Gastroesophageal sphincter (tissue), 4 donors: ENCODE measurements around the gene DIP2C. TPM values are rescaled to one million over a fixed set of nuclear protein-coding genes. Genes with fewer than 3 reads are reported as not detected.

ENCODE experiments used
- ATAC-seq: fragments of 150-250 bp; one replicate; pipeline ENCODE4 v1.9.1; 2016; ENCODE audit warnings: mild to moderate bottlenecking, moderate library complexity
- H3K27ac ChIP-seq, 4 donors: fragments of 200-600 bp; sonication (generic) in 3 of 4; 1 replicate in 3 of 4; 2 replicates in 1 of 4; pipeline ENCODE4 v1.5.1; 2016 to 2019
- H3K27me3 ChIP-seq: fragments of 200-600 bp; sonication (generic); one replicate; pipeline ENCODE4 v1.5.1; 2019
- H3K36me3 ChIP-seq, 2 donors: fragments of 200-600 bp; sonication (generic); one replicate each; pipeline ENCODE4 v1.5.1; 2019; ENCODE audit warnings: control low read depth in 1 of 2
- H3K4me1 ChIP-seq, 3 donors: fragments of 200-600 bp; sonication (generic); 1 replicate in 2 of 3; 2 replicates in 1 of 3; pipeline ENCODE4 v1.5.1; 2016 to 2019; ENCODE audit warnings: control low read depth in 2 of 3
- H3K4me3 ChIP-seq, 2 donors: fragments of 200-600 bp; sonication (generic); one replicate each; pipeline ENCODE4 v1.5.1; 2019; ENCODE audit warnings: mild to moderate bottlenecking in 1 of 2, moderate library complexity in 1 of 2
- H3K9me3 ChIP-seq, 3 donors: fragments of 200-600 bp; sonication (generic); one replicate each; pipeline ENCODE4 v1.5.1; 2017 to 2019; ENCODE audit warnings: control low read depth in 2 of 3
- EP300 ChIP-seq: sonication (generic); formaldehyde crosslinking; IDR thresholded peaks from one replicate; pipeline ENCODE4 v1.6.1; 2017; ENCODE audit warnings: antibody characterized with exemption, mild to moderate bottlenecking
- POLR2A ChIP-seq, 2 donors: fragments of 450-650 bp; IDR thresholded peaks; one replicate each; pipeline ENCODE4 v1.6.1; 2017; ENCODE audit warnings: antibody characterized with exemption in 2 of 2, mild to moderate bottlenecking in 2 of 2, moderate library complexity in 1 of 2
- POLR2AphosphoS5 ChIP-seq: sonication (generic); formaldehyde crosslinking; IDR thresholded peaks from one replicate; pipeline ENCODE4 v1.6.1; 2017; ENCODE audit warnings: antibody characterized with exemption
- WGBS, 2 donors: methylation state at CpG; one replicate each; pipeline ENCODE4 v1.1.5; 2018; ENCODE audit warnings: low coverage in 1 of 2; 5-methylcytosine and 5-hydroxymethylcytosine counted together
- total RNA-seq, 4 donors: library from RNA; depleted of rRNA; stranded (reverse); fragments of >200 nt; gene quantifications; one replicate each; pipeline ENCODE4 v1.1.0, GENCODE V29; 2016
- TF ChIP-seq, protein P1 (sequence below), 4 experiments: fragments of 200-600 bp in 2 of 4; fragments of 450-650 bp in 2 of 4; sonication (generic) in 1 of 4; IDR thresholded peaks; one replicate each; pipeline ENCODE4 v1.5.1; 2017 to 2019; ENCODE audit warnings: antibody characterized with exemption in 4 of 4, mild to moderate bottlenecking in 2 of 4, moderate library complexity in 2 of 4

The DIP2C gene
- total RNA-seq, 4 donors from 2014 or later = 40.8 to 73.8 (median 47.7) TPM

DNA sequence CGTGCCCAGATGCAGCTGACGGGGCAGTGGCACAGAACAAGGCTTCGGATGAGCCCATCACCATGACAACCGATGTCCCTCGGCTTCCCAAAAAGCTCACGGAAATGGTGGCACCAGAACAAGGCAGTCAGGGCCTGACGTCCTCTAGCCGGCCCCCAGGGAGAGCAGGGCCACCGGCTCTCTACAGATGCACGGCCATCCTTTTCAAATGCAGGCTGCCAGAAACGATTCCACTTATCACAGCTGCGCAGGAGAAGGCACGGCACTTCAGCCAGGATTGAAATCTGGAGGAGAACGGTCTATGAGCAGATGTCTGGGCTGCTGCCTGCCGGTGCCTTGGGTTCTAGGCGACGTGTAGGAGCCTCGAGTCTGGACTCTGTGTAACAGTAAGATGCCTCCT is 330.4 kb downstream of the DIP2C start:
- no peak for TF ChIP-seq POLR2AphosphoS5
- no peak for TF ChIP-seq POLR2A (IDR thresholded peaks at IDR 0.05)
- TF ChIP-seq, protein P1, sequence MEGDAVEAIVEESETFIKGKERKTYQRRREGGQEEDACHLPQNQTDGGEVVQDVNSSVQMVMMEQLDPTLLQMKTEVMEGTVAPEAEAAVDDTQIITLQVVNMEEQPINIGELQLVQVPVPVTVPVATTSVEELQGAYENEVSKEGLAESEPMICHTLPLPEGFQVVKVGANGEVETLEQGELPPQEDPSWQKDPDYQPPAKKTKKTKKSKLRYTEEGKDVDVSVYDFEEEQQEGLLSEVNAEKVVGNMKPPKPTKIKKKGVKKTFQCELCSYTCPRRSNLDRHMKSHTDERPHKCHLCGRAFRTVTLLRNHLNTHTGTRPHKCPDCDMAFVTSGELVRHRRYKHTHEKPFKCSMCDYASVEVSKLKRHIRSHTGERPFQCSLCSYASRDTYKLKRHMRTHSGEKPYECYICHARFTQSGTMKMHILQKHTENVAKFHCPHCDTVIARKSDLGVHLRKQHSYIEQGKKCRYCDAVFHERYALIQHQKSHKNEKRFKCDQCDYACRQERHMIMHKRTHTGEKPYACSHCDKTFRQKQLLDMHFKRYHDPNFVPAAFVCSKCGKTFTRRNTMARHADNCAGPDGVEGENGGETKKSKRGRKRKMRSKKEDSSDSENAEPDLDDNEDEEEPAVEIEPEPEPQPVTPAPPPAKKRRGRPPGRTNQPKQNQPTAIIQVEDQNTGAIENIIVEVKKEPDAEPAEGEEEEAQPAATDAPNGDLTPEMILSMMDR (IDR thresholded peaks at IDR 0.05) = no peak
- no peak for TF ChIP-seq EP300
- 85 to 90% methylated on average over 4 to 10 of the region's 18 CpGs for WGBS, 2 donors
- no peak overlapping the region for H3K4me3 ChIP-seq
- H3K27ac ChIP-seq = no peak overlapping the region
- H3K36me3 ChIP-seq = peaks cover 0 to 96% of the 10 kb centered on the region in 2 donors
- ATAC-seq = no peak
- H3K9me3 ChIP-seq = no peaks in the 10 kb centered on the region
- no peaks in the 10 kb centered on the region for H3K27me3 ChIP-seq
- peaks cover 0 to 21% (median 0%) of the 10 kb centered on the region in 3 donors for H3K4me1 ChIP-seq

DNA sequence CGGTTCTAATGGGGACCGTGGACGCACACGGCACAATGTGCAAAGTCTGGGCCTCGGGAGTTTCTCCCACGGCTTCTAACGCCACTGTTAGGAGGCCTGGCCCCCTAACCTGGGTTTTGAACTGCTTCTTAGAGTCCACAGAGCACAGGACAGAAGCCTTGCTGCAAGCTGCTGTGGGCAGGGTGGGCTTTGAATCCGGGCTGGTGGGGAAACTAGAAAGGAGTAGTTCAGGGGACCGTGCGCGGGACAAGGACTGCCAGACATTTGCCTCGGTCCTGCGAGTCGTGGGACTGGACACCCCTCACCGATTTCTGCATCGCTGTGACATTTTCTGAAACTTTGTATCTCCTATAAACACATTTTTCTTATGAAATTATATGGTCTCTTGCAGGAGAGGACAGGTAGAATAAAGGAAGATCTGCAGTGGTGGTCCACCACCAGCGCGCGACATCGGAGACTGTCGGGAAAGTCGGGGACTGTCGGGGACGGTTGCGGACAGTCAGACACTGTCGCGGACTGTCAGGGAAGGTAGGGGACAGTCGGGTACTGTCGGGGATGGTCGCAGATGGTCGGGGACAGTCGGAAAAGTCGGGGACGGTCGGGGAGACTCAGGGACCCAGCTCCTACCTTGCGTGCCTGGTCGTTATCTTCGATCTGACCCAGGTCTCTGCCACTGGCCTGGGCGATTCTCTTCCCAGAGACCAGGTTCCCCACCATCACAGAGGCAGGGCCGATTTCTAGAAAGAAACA is 332.1 kb downstream of the DIP2C start:
- ATAC-seq = no peak
- WGBS, 2 donors = 88 to 93% methylated on average over 7 to 36 of the region's 40 CpGs
- Histone ChIP-seq H3K27me3 (no peaks in the 10 kb centered on the region), H3K27ac (no peak overlapping the region), H3K9me3 (no peaks in the 10 kb centered on the region), H3K4me3 (no peak overlapping the region), H3K36me3 (peaks cover 0 to 96% of the 10 kb centered on the region in 2 donors), H3K4me1 (peaks cover 0 to 21% (median 0%) of the 10 kb centered on the region in 3 donors)
- TF ChIP-seq POLR2AphosphoS5 (no peak), POLR2A (IDR thresholded peaks at IDR 0.05) (no peak), EP300 (no peak)
- TF ChIP-seq, protein P1 (IDR thresholded peaks at IDR 0.05) = no peak

GRCh38 chr10:356452-356851 is 333.0 kb downstream of the DIP2C start:
- no peak for TF ChIP-seq POLR2AphosphoS5
- TF ChIP-seq, protein P1 (IDR thresholded peaks at IDR 0.05) = no peak
- no peak for TF ChIP-seq POLR2A (IDR thresholded peaks at IDR 0.05)
- no peak for TF ChIP-seq EP300
- WGBS, 2 donors = 80 to 92% methylated on average over 2 to 7 of the region's 8 CpGs
- H3K9me3 ChIP-seq = no peaks in the 10 kb centered on the region
- no peaks in the 10 kb centered on the region for H3K27me3 ChIP-seq
- H3K36me3 ChIP-seq = peaks cover 0 to 96% of the 10 kb centered on the region in 2 donors
- H3K4me1 ChIP-seq = peaks cover 0 to 12% (median 0%) of the 10 kb centered on the region in 3 donors
- H3K4me3 ChIP-seq = no peak overlapping the region
- no peak for ATAC-seq
- no peak overlapping the region for H3K27ac ChIP-seq

GRCh38 chr10:354901-355617 is 334.4 kb downstream of the DIP2C start:
- H3K27me3 ChIP-seq = no peaks in the 10 kb centered on the region
- TF ChIP-seq EP300 = no peak
- TF ChIP-seq, protein P1 (IDR thresholded peaks at IDR 0.05) = no peak
- TF ChIP-seq POLR2A (IDR thresholded peaks at IDR 0.05) = no peak
- TF ChIP-seq POLR2AphosphoS5 = no peak
- no peaks in the 10 kb centered on the region for H3K4me1 ChIP-seq
- no peak overlapping the region for H3K27ac ChIP-seq
- ATAC-seq = no peak
- WGBS, 2 donors = 86 to 90% methylated on average over 6 to 14 of the region's 20 CpGs
- H3K36me3 ChIP-seq = peaks cover 0 to 96% of the 10 kb centered on the region in 2 donors
- no peaks in the 10 kb centered on the region for H3K9me3 ChIP-seq
- no peak overlapping the region for H3K4me3 ChIP-seq
